ENCODE measurements around the gene NPC1.

- TF ChIP-seq CTCF (IDR thresholded peaks at IDR 0.05) (no peak), TEAD4 (CRISPR knock-in tag; IDR thresholded peaks at IDR 0.05) (no peak), MLX (CRISPR knock-in tag; IDR thresholded peaks at IDR 0.05) (no peak), USF1 (CRISPR knock-in tag; IDR thresholded peaks at IDR 0.05) (no peak), AFF4 (CRISPR knock-in tag; IDR thresholded peaks at IDR 0.05; ENCODE audit: borderline replicate concordance) (no peak), SP1 (CRISPR knock-in tag; conservative IDR thresholded peaks at IDR 0.05) (no peak), USF2 (CRISPR knock-in tag; IDR thresholded peaks at IDR 0.05) (no peak), NR2C2 (CRISPR knock-in tag; IDR thresholded peaks at IDR 0.05) (no peak), GRHL2 (CRISPR knock-in tag; IDR thresholded peaks at IDR 0.05; ENCODE audit: insufficient replicate concordance, severe bottlenecking) (no peak), ATF3 (CRISPR knock-in tag; conservative IDR thresholded peaks at IDR 0.05) (no peak), FOXP1 (CRISPR knock-in tag; IDR thresholded peaks at IDR 0.05; ENCODE audit: borderline replicate concordance) (no peak), ZNF232 (CRISPR knock-in tag; IDR thresholded peaks at IDR 0.05) (no peak)
Measured at GRCh38 chr18:23553887-23554286, 32.4 kb downstream of the NPC1 start.
